ENCODE results near the gene ITGBL1. TPM values are rescaled to one million over a fixed set of nuclear protein-coding genes. Genes with fewer than 3 reads are reported as not detected.

Gene ITGBL1, protein sequence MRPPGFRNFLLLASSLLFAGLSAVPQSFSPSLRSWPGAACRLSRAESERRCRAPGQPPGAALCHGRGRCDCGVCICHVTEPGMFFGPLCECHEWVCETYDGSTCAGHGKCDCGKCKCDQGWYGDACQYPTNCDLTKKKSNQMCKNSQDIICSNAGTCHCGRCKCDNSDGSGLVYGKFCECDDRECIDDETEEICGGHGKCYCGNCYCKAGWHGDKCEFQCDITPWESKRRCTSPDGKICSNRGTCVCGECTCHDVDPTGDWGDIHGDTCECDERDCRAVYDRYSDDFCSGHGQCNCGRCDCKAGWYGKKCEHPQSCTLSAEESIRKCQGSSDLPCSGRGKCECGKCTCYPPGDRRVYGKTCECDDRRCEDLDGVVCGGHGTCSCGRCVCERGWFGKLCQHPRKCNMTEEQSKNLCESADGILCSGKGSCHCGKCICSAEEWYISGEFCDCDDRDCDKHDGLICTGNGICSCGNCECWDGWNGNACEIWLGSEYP
- 1.4 and 3.1 TPM in 2 replicates for total RNA-seq

DNA sequence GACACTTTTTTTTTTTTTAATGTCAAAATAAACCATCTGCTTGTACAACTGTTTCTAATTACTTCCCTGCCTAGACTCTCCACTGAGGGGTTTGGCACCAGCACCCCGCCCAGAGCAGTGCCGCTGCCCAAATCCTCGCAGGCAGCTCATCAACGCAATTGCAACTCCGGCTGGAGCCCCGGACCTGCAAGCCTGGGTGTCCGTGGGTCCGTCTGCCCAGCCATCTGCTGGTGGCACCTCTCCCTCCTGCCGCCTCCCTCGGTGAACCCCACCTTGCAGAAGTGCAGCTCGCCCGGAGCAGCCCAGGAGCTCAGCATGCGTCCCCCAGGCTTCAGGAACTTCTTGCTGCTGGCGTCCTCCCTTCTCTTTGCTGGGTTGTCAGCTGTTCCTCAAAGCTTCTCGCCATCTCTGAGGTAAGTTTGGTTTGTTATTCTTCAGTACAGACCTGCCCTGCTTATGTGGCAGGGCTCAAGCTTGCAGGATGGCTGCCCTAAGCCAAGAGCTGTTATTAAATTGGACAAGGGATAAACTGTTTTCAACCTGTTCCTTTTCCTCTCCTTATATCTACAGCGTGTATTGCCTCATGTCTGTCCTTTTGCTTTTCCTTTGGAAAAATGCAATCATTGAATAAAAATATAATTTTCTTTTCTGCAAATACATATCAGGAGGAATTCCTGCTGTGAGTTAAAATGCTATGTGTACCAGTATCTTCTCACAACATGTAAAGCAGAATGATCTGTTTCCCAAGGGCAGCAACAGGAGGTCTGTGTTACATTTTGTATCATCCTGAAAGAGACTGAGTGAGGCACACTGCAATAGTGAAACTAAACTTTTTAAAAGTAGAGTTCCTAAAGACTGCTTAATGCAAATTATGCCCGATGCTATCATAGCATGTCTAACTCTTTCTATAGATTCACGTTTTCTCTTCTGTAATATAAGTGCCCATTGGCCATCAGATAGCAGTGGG, at the start of gene ITGBL1:
TSS of gene ITGBL1 (plus strand) at position 157 of the 967 bp plus-strand sequence. CDS start at position 316, 159 bp downstream.
- DNase-seq (ENCODE audit: low read depth): no peak

DNA sequence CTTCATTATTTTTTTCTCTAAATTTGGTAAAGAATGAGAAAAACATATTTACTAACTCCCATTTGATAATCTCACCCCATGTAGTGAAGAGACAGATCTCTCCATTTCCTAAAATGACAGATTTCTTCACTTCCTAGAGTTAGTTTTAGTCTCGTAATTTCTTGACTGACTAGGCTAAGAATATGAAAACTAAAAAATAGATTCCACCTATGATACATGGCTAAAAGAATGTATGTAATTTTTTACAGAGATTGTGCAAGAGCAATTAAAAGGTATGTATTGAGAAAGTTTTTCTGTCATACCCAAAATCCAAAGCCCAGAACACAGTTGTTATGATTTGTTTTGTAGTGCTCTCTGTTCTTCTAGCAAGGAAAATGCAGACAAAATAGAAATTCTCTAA, 45.7 kb upstream of the ITGBL1 start:
- DNase-seq (ENCODE audit: low read depth): no peak

DNA sequence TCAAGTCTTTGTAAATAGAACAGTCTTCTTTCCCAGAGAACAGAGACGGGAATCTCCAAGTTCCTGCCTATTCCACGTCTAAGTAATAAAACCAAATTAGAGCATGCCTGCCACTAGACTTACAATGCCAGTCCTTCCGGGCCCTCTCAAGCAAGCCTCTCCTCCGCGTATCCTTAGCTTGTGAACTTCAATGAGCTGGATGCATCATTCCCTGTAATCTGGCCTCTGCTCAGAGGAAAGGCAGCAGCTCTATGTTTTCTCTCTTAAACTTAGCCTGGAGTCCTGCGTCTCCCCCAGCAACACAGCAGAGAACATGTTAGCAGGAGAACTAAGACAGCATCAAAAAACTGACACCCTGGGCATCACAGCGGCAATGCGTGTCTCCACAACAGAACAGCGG, 44.3 kb upstream of the ITGBL1 start:
- no peak for DNase-seq (ENCODE audit: low read depth)

DNA sequence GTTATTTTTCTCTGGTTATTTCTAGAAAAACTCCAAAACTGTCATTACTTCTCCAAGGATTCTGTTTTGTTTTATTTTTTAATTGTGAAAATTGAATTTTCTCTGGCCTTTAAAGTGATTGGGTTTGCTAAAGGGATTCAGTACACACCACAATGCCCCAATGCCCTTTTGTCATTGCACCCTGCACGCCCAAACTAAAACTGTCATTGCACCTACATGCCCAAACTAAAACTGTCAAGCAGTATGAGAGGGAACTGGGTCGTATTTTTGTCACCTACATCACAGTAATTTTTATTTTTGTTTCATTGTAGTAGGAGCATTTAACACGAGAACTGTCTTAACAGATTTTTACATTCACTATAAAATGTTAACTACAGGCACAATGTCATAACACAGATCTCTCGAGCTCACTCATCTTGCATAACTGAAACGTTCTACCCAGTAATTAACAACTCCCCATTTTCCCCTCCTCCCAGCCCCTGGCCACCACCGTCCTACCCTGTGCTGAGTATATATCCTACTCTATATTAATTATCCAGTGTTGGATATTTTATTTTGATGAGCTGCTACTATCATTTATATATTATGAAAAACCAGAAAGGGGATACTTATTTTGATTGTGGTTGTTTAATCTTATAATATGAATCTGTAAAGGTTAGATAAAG, 43.4 kb upstream of the ITGBL1 start:
- DNase-seq (ENCODE audit: low read depth): no peak

DNA sequence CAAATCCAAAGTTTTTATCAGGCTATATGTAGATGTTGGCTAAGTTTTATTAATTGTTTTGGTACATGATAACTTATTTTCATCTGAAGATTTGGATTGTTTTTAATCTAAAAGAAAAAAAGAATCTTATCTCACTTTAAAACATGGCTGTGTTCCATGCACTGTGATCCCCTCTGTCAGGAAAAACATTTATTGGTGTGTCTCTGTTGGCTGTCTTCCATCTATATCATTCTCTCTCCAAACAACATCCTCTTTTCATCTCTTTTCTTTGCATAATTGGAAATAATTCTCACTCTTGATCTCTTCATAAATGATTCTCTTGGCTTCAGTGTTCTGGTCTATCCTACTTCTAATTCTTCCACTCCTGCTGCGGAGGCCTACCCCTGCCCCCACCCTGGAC, 40.4 kb upstream of the ITGBL1 start:
- DNase-seq (ENCODE audit: low read depth): no peak

DNA sequence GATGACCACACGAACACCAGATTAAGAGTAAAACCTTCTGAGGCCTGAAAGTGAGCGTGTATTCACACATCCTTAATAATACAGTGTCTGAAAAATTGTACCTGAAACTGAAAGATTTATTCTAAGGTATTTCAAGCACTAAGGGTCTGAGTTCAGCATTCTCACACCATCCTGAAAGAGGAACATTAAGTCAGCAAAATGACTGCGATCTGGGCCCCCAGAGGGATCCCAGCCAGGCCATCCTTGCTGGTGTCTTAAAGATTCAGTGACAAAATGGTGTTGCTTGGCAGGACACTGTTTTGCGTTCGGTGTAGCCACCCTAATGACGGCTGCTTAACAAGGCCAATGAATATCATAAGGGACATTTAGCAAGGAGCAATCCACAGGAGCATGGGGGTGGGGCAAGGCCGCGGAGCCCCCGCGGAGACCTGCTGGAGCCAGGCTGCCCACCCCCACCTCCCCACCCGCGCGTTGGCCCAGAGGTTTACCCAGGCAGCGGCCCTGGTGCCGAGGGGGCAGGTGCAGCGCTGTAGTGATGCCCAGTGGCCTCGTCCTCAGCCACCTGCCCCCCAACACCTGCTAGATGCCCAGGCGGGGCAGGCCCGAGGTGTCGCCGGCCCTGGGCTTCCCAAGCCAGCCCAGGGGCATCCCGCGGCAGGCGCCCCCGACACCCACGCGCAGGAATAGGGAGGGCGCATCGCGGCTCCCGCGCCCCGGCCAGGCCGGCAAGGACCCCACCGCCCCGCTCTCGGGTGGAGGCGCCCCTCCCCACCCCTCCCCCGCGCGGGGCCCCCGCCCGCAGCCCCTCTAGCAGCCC, 36.9 kb upstream of the ITGBL1 start:
- DNase-seq (ENCODE audit: low read depth): no peak

DNA sequence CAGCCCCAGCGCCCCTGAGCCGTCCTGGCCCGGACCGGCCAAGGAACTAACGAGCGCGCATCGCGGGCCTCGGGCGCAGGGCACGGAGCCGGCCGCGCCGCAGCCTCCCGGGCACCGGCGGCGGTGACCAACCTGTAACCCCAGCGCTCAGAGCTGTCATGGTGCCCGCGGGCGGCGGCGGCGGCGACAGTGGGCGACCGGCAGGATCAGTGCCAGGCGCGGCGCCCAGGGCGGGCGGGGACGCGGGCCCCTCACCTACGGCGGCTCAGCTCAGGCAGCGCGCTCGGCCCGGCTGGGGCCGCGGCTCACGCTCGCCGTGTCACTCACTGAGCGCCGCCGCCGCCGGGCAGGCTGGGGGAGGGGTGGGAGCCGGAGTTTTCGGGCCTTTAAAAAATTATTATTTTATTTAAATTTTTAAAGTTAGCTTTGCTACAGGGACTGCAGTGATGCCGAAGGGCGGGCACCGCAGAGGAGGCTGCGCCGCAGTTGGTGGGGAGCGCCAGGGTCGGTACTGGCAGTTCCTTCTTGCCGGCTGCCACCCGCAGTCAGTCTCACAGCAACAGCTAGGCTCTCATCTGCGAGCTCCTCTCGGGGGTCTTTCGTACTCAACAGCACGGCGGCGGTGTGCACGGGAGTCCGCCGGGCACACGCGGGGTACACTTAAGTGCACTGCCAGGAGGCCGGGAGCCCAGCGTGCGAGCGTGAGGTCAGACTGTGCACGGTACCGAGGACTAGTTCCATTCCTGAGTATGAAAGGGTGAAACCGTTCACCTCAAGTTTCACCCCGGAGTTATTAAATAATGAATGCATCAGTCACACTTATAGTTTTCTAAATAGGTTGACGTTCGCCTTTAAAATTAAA, 36.1 kb upstream of the ITGBL1 start, which contains the start of gene NALCN:
TSS of gene NALCN (minus strand) at position 328 of the 862 bp plus-strand sequence. CDS start 17,382 bp downstream, outside the sequence.
- peak; percentile 11 for DNase-seq (ENCODE audit: low read depth)

DNA sequence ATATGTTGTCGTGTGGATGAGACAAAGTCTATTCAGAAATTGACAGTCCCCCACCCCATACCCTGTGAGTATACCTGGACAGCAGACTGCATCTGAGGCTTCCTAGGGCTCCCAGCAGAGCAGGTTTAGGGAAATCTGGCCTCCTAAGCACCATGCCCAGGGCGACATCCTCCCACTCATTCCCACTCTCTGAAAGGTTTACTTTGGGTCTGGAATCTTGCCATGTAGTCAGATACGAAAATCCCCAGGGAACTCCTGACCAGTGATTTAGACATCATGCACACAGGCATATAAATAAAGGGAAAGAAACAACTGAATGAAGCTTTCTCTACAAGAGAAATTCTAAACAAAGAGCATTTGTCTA, 35.5 kb upstream of the ITGBL1 start:
- DNase-seq (ENCODE audit: low read depth): peak; percentile 86

DNA sequence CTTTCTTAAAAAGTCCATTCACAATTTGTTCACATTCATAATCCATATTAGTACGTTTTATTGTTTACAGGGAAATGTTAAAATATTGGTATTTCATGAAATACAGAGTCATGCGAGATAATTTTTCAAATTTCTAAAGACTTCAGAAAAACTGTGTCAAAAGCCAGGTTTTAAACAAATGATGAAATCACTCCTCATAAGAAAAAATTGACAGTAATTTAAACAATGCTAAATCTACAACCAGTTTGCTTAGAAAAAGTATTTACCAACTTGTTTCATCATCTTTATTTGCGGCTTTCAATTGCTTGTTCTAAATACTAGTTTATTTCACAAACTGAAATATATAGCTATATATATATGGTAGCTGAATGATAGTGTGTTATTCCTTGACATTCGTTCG, 35.0 kb upstream of the ITGBL1 start:
- no peak for DNase-seq (ENCODE audit: low read depth)

DNA sequence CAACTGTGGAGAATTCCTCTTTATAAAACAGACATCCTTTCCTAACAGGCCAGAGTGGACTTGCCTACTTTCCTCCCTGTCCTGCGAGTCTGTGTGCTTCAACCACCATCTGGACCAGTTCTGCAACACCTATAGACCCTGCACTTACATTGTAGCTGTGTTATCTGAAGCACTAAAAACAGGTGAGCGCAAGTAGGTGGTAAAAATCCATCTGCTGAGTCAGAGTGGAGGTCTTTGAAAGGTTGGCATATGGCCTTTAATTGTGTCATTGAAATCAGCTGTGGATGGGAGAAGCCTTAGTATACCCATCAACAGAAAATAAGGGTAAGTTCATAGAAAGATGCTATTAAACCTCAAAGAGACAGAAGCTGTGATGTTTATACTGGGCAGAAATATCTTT, 28.6 kb upstream of the ITGBL1 start:
- no peak for DNase-seq (ENCODE audit: low read depth)

DNA sequence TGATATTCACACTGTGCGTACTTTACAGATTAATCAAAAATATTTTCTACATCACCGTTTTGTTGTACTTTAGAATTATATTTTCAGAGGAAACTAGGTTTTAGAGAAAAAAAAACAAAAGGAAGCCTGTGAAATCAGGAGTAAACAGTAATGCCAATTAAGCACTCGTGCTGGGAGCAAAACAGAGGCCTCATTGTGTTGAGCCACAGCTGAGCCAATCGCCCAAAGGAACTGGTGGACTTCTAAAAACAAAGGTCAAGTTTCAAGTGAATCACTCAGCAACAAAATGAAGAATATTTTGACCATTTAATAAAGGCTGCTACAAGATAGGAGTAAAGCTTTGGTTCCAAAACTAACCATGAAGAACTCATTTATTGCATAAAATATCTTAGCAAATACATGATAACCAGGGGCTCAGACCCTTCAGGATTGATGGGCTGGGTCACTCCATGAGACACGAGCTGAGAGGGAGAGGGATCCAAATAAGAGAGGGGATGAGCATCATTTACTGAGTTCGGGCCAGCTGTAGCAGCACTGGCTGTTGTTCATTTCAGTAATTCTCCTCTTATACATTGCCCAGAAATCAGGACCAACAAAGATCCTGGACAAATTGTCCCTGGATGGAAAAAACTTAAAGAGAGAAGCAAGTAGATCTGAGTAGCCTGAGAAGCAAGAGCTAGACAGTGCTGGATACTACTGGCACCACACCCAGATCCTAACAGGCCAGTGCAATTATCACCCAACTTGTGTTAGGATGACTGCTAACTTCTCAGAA, 27.9 kb upstream of the ITGBL1 start:
- DNase-seq (ENCODE audit: low read depth): peak; percentile 47

DNA sequence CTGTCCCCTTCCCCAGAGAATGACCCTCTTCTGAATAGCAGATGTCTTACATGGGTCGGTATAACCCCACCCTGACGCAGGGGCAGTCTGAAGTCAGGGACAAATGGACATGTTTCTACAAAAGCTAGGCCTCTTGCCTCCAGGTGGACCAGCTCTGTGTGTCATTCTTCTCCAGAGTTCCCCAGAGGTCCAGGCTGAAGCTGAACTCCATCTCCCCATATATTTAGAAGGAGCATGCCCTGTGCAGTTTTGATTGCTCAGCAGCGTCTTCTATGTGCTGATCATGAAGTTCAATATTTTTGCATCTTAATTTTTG, 27.4 kb upstream of the ITGBL1 start:
- DNase-seq (ENCODE audit: low read depth): no peak

DNA sequence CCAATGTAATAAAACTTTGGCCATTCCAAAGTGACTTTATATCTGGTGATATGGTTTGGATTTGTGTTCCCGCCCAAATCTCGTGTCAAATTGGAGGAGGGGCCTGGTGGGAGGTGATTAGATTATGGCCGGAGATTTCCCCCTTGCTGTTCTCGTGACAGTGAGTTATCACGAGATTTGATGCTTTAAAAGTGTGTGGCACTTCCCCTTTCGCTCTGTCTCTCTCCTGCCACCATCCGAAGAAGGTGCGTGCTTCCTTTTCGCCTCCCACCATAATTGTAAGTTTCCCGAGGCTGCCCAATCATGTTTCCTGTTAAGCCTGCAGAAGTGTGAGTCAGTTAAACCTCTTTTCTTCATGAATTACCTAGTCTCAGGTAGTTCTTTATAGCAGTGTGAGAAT, 26.9 kb upstream of the ITGBL1 start:
- DNase-seq (ENCODE audit: low read depth): no peak

DNA sequence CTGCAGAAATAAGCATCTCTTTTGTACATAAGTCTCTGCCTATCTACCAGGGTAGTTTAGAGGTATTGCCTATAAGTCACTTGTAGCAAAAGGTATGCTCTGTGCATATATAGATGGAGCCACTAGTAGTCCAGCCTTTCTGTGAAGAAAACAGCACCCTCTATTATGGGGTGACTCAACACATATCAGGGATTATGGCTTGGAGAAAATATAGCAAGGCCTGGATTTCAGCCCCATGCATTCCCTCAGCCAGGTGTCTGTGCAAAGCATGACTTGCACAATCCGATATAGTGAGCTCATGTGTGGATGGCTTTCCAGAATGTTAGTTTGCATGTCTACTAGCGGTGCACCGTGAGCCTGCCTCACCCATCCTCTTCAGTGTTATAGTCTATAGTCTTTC, 22.7 kb upstream of the ITGBL1 start:
- DNase-seq (ENCODE audit: low read depth): no peak

DNA sequence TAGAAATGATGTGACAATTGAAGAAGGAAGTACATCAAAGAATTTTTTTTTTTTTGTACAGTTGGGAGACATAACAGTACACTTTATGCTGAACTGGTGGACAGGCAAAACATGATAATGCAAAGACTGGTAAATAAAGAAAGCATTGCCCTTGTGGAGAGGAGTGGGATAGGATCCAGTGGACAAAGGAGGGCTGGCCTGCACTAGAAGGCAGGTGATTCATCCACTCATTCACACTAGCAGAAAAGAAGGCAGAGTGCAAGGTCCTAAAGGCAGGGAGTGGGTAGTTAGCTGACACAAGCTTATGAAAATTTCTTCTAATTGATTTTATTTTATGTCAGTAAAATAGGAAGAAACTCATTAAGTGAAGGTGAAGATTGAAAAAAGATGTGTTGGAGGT, 18.6 kb upstream of the ITGBL1 start:
- peak; percentile 15 for DNase-seq (ENCODE audit: low read depth)

DNA sequence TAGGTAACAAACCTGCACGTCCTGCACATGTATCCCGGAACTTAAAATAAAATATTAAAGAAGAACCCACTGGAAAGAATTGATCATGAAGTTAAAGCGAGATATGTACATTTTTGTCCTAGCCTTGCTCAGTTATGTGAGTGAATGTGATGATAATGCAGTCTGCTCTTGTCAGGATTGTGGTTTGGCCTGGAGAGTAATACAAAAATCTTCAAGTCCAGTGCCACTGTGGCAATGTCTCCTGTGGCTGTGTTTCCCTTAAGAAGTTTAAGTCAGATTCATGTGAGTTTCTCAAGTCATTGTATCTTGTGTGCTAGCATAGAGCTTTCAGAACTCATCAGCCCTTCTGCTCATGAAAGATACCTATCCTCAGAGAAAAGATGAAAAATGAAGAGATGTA, 18.0 kb upstream of the ITGBL1 start:
- no peak for DNase-seq (ENCODE audit: low read depth)

DNA sequence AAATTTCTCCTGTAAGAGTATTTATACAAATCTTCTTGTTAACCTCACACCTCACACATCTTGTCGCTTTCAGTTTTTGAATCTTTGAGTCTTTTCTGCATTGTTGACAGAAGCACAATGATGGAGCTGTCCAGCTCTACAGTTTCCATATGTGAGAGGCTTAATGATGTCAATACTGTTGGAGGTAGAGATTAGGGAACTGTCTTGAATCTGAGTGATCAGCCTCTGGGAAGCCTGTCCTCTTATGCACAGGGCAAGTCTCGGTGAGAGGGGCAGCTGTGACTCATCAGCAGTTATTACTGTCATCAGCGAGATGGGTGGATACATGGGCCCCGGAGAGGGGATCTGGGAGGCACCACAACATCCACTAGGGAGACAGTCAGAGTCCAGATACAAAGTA, 4.6 kb upstream of the ITGBL1 start:
- DNase-seq (ENCODE audit: low read depth): no peak

DNA sequence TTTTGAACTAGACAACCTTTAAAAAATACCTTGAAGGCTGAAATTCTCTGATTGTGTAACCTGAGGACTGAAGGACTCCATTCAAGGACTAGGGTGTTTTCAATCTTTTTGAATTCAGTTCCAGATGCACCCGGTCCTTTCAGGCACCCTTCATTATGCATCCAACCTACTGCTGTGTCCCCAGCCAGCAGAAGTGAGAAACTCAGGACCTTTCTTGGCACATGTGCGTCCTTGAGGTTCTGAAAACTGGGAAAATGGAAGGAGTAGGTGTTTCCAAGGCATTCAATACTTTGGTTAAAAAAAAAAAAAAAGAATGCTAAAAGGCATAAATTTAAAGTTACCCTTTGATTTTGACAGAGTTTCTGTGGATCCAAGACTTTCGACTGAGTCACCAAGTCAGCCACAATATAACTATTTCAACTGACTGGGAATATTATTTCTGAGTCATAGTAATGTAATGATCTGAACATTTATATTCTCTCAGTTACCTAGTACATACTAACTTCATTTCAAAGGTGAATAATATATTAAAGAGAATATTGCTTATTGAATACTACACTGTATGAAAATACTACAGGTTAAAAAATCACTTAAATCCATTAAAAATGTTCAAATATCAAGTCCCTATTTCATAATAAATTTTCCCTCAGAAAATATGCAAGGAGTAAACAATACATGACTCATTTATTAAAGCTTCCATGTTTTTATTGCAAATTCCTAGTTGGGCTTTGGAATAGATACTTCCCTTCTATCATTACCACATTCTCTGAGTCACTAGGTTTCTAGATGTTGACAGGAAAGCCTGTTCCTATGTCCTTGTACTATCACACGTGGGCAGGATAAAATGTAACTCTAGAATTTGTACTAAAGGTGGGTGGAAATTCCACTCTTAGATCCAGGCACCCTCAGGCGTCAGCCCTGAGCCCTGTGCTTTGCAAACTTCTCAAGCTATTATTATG, 2.4 kb upstream of the ITGBL1 start:
- DNase-seq (ENCODE audit: low read depth): peak; percentile 99

All from renal cortical epithelial cell (primary cell).